ENCODE measurements around the gene TPM3. TPM values are rescaled to one million over a fixed set of nuclear protein-coding genes. Genes with fewer than 3 reads are reported as not detected.

The TPM3 gene
- total and polyA plus RNA-seq, 2 of the 8 experiments (the other 6 are each of a cell fraction or from before 2014, with no cell fraction given): 278 to 572 TPM

DNA sequence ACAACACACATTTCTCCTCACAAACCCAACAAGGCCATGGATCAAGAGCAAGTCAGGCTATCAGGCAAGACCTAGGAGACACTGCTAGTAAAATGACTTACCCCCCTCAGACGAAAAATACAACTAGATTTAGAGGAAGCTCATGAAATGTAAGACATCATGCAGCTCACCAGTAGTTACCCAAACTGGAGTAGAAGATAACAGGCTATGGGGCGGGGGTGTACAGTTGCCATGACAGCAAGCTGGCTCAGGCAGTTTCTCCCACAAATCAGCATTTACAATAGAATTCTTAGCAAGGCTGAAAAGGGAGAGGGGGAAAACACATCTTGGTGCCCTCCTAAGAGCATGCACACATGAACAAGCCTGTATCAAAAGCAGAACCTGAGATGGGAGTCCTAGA is 13.9 kb downstream of the TPM3 start (continued):
- TF ChIP-seq, protein P1, sequence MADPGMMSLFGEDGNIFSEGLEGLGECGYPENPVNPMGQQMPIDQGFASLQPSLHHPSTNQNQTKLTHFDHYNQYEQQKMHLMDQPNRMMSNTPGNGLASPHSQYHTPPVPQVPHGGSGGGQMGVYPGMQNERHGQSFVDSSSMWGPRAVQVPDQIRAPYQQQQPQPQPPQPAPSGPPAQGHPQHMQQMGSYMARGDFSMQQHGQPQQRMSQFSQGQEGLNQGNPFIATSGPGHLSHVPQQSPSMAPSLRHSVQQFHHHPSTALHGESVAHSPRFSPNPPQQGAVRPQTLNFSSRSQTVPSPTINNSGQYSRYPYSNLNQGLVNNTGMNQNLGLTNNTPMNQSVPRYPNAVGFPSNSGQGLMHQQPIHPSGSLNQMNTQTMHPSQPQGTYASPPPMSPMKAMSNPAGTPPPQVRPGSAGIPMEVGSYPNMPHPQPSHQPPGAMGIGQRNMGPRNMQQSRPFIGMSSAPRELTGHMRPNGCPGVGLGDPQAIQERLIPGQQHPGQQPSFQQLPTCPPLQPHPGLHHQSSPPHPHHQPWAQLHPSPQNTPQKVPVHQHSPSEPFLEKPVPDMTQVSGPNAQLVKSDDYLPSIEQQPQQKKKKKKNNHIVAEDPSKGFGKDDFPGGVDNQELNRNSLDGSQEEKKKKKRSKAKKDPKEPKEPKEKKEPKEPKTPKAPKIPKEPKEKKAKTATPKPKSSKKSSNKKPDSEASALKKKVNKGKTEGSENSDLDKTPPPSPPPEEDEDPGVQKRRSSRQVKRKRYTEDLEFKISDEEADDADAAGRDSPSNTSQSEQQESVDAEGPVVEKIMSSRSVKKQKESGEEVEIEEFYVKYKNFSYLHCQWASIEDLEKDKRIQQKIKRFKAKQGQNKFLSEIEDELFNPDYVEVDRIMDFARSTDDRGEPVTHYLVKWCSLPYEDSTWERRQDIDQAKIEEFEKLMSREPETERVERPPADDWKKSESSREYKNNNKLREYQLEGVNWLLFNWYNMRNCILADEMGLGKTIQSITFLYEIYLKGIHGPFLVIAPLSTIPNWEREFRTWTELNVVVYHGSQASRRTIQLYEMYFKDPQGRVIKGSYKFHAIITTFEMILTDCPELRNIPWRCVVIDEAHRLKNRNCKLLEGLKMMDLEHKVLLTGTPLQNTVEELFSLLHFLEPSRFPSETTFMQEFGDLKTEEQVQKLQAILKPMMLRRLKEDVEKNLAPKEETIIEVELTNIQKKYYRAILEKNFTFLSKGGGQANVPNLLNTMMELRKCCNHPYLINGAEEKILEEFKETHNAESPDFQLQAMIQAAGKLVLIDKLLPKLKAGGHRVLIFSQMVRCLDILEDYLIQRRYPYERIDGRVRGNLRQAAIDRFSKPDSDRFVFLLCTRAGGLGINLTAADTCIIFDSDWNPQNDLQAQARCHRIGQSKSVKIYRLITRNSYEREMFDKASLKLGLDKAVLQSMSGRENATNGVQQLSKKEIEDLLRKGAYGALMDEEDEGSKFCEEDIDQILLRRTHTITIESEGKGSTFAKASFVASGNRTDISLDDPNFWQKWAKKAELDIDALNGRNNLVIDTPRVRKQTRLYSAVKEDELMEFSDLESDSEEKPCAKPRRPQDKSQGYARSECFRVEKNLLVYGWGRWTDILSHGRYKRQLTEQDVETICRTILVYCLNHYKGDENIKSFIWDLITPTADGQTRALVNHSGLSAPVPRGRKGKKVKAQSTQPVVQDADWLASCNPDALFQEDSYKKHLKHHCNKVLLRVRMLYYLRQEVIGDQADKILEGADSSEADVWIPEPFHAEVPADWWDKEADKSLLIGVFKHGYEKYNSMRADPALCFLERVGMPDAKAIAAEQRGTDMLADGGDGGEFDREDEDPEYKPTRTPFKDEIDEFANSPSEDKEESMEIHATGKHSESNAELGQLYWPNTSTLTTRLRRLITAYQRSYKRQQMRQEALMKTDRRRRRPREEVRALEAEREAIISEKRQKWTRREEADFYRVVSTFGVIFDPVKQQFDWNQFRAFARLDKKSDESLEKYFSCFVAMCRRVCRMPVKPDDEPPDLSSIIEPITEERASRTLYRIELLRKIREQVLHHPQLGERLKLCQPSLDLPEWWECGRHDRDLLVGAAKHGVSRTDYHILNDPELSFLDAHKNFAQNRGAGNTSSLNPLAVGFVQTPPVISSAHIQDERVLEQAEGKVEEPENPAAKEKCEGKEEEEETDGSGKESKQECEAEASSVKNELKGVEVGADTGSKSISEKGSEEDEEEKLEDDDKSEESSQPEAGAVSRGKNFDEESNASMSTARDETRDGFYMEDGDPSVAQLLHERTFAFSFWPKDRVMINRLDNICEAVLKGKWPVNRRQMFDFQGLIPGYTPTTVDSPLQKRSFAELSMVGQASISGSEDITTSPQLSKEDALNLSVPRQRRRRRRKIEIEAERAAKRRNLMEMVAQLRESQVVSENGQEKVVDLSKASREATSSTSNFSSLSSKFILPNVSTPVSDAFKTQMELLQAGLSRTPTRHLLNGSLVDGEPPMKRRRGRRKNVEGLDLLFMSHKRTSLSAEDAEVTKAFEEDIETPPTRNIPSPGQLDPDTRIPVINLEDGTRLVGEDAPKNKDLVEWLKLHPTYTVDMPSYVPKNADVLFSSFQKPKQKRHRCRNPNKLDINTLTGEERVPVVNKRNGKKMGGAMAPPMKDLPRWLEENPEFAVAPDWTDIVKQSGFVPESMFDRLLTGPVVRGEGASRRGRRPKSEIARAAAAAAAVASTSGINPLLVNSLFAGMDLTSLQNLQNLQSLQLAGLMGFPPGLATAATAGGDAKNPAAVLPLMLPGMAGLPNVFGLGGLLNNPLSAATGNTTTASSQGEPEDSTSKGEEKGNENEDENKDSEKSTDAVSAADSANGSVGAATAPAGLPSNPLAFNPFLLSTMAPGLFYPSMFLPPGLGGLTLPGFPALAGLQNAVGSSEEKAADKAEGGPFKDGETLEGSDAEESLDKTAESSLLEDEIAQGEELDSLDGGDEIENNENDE (IDR thresholded peaks at IDR 0.05; ENCODE audit: insufficient replicate concordance, low read length): no peak
